Heart left ventricle (tissue), 13 donors: ENCODE results near the gene IFITM5.

ENCODE experiments used
- CTCF ChIP-seq, 12 donors: fragments of 200-600 bp; sonication (generic) in 4 of 12; IDR thresholded peaks; one replicate each; pipeline versions ENCODE4 v1.5.0 to v1.8.0; 2018 to 2022; ENCODE audit warnings: antibody characterized with exemption in 12 of 12, mild to moderate bottlenecking in 5 of 12
- POLR2A ChIP-seq, 2 donors: fragments of 450-650 bp; IDR thresholded peaks; one replicate each; pipeline ENCODE4 v1.6.1; 2017; ENCODE audit warnings: antibody characterized with exemption in 2 of 2, mild to moderate bottlenecking in 2 of 2, moderate library complexity in 2 of 2
- donor health status: ischemic (EF 13 %, LVEDD 7.1; RV severe dilation, severe dysfunction).
- donor health status: DM: no; HTN: yes; CAD: no.
- donor health status: DM: no; HTN: no; CAD: no.
- donor health status: ischemic (EF 25% LVEDD 6.9; RV normal size, moderate dysfunction).
- donor health status: ischemic (EF 25% LVEDD 5.7; RV mildly dilated, moderate dysfunction).
- donor health status: ischemic (EF 35%, LVEDD 5.7; RV mildly dilated, moderate dysfunction).
- donor health status: nonischemic (EF 11% LVEDD 7.7; RV severe dilation, severe dysfunction).
- donor health status: DM: yes; HTN: yes; CAD: no.
- donor health status: PGD.
- donor health status: ischemic (EF 29% LVEDD 5.4; RV normal size, mild dysfunction).
- donor health status: nonischemic (EF 23%, LVEDD 6.1; RV moderate dilation, normal function).

- TF ChIP-seq CTCF (IDR thresholded peaks at IDR 0.05), result no peak
- no peak for TF ChIP-seq POLR2A (IDR thresholded peaks at IDR 0.05)
These were observed 41.5 kb upstream of the IFITM5 start for GRCh38 chr11:340539-341512.
